Vagina (tissue), 2 donors: ENCODE measurements around the gene CNTN1.

Source experiments
- POLR2A ChIP-seq, 2 donors: fragments of 450-650 bp; IDR thresholded peaks; one replicate each; pipeline ENCODE4 v1.6.1; 2017; ENCODE audit warnings: antibody characterized with exemption in 2 of 2, mild to moderate bottlenecking in 2 of 2, moderate library complexity in 2 of 2
- POLR2AphosphoS5 ChIP-seq, 2 donors: sonication (generic); formaldehyde crosslinking; IDR thresholded peaks; one replicate each; pipeline ENCODE4 v1.9.0; 2017; ENCODE audit warnings: antibody characterized with exemption in 2 of 2, mild to moderate bottlenecking in 2 of 2, low read depth in 1 of 2; ENCODE audit not compliant: insufficient read depth in 1 of 2

DNA sequence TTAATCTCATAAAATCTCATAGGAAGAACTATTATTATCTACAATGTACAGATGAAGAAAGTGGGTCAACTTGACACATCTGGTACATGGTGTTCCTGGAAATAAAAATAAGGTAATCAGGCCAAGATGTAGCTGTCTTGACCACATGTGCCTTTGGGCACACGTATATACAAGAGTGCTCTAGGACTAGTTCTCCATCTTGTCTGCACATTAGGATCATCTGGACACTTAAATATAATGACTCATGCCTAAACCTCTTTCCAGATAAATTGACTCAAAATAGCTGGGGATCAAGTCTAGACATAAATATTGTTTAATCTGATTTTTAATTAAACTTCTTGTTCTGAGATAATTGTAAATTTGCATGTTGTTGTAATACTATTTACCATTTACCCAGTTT, 182.6 kb downstream of the CNTN1 start:
- no peak for TF ChIP-seq POLR2A (IDR thresholded peaks at IDR 0.05)
- TF ChIP-seq POLR2AphosphoS5 (IDR thresholded peaks at IDR 0.05; ENCODE audit: insufficient read depth in 1 of 2, low read depth in 1 of 2): no peak
